Pancreas (tissue), 10 donors: Measurements from ENCODE around the gene MYO1C. TPM values are rescaled to one million over a fixed set of nuclear protein-coding genes. Genes with fewer than 3 reads are reported as not detected.

Experiments used
- ATAC-seq, 4 donors: fragments of 200-7000 bp; cut with Tn5 transposase; one replicate each; pipeline versions ENCODE4 v1.8.0 to v1.9.1; 2020; ENCODE audit warnings: mild to moderate bottlenecking in 4 of 4, moderate library complexity in 4 of 4
- DNase-seq, 6 donors: peaks; one replicate each; pipeline ENCODE4 v3.0.0-alpha.2; 2020
- FAIRE-seq: peaks from 2 replicates; lab custom pipeline; 2012; peaks lifted over from hg19 to GRCh38; lab: Jason Lieb, UNC
- H3K27ac ChIP-seq, 4 donors: fragments of 200-600 bp; sonication (generic); 1 replicate in 3 of 4; 2 replicates in 1 of 4; pipeline versions ENCODE4 v1.5.0 to v1.8.0; 2020
- H3K27me3 ChIP-seq, 4 donors: fragments of 200-600 bp; one replicate each; pipeline ENCODE4 v1.8.0; 2021
- H3K36me3 ChIP-seq, 3 donors: fragments of 200-600 bp; sonication (generic) in 1 of 3; one replicate each; pipeline versions ENCODE4 v1.5.0 to v1.8.0; 2020 to 2021
- H3K4me1 ChIP-seq, 3 donors: fragments of 200-600 bp; one replicate each; pipeline ENCODE4 v1.8.0; 2021
- H3K4me3 ChIP-seq, 4 donors: fragments of 200-600 bp; sonication (generic) in 2 of 4; one replicate each; pipeline versions ENCODE4 v1.5.0 to v1.8.0; 2020 to 2021
- H3K9me3 ChIP-seq, 4 donors: fragments of 200-600 bp; one replicate each; pipeline ENCODE4 v1.8.0; 2021
- WGBS, 2 donors: extraction: QIAGEN DNeasy Blood & Tissue Kit; methylation state at CpG; one replicate each; pipeline ENCODE4 v1.1.7; 2013; 5-methylcytosine and 5-hydroxymethylcytosine counted together
- intact Hi-C, 3 donors: fragments of 100-400 bp; cut with DNase I; formaldehyde crosslinking; loops; one replicate each; pipeline versions ENCODE4 v1.11.1 to v1.14.2; 2022
- polyA plus RNA-seq, 2 donors: library from polyadenylated mRNA; stranded (reverse); fragments of 200-250 nt; gene quantifications; one replicate each; pipeline ENCODE4 v1.2.3, GENCODE V29; 2013
- total RNA-seq, 6 donors: library from RNA; stranded (reverse); fragmentation: NEBNext Ultra II Directional in 4 of 6; extraction: Animal tissue kit (Norgen Biotek cat#: 25700) in 4 of 6; gene quantifications; one replicate each; pipeline versions ENCODE4 v1.2.1 to v1.2.4, GENCODE V29; 2021 to 2023
- TF ChIP-seq, protein P1 (sequence below), 4 donors: fragments of 200-600 bp; sonication (generic) in 3 of 4; IDR thresholded peaks; one replicate each; pipeline versions ENCODE4 v1.5.0 to v1.8.0; 2021; ENCODE audit warnings: antibody characterized with exemption in 4 of 4
- donor health status: healthy with polysubstance abuse.
- donor health status: DM: no; HTN: no; CAD: no; lungs with moderate emphysema.
- donor health status: DM: no; HTN: no; CAD: no.
- donor health status: control.
- donor health status: control.
- donor health status: Bipolar disorder and iron deficiency.
- donor health status: DM: yes; HTN: yes; CAD: no.
- donor health status: DM: no; HTN: no; CAD: no.
- donor health status: DM: no; HTN: no; CAD: no.
- donor health status: DM: yes; HTN: yes; CAD: no.

The MYO1C gene
- total and polyA plus RNA-seq, 8 donors: 57.2 to 138 (median 99.3) TPM

DNA sequence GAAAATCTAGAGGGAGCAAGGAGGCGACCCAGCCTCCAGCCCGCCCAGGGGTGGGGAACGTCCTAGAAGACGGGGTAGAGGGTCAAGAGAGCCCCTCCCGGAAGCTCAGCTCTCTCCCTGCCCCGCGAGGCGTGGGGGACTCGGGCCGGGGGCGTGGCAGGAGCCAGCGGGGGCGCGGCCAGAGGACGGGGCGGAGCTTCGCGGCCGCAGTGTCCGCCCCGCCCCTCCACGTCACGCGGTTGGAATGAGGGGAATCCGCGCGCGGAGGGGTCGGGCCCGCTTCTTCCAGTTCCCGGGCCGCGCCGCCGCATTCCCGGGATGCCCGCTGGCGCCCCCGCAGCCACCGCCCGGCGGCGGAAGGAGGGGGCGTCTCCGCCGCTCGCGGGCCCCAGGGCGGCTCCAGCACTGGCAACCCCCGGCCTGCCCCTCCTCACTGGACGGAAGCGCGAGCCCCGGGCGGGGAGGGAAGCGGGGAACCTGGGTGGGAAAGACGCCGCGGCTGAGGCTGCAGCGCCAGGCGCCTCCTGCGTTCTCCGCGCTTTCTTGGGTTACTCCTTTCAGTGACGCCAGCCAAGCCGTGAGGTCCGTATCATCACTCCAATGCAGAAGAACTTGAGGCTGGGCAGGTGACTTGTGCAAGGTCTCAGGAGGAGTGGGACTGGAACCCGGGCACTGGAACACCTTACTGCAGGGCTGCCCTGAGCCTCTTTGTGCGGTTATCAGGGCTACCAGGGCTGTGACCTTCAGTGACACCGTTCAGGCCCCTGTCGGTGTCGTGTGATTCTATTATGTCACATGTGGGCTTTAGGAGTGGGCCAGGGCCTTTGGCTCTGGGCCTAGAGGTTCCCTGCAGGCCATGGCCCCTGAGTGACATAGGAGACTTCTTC, 4.3 kb downstream of the MYO1C start:
- Histone ChIP-seq H3K36me3 (no peaks in the 10 kb centered on the region), H3K9me3 (no peaks in the 10 kb centered on the region), H3K27ac (peak overlapping the region; percentile 92 to 96 (median 93)), H3K4me1 (peaks cover 3 to 8% (median 4%) of the 10 kb centered on the region in 3 donors), H3K4me3 (peak overlapping the region; percentile 24 to 69 (median 46)), H3K27me3 (no peaks in the 10 kb centered on the region)
- WGBS, 2 donors: 1 to 2% methylated on average over 49 to 72 of the region's 72 CpGs
- intact Hi-C loops: no loop called here
- TF ChIP-seq, protein P1, sequence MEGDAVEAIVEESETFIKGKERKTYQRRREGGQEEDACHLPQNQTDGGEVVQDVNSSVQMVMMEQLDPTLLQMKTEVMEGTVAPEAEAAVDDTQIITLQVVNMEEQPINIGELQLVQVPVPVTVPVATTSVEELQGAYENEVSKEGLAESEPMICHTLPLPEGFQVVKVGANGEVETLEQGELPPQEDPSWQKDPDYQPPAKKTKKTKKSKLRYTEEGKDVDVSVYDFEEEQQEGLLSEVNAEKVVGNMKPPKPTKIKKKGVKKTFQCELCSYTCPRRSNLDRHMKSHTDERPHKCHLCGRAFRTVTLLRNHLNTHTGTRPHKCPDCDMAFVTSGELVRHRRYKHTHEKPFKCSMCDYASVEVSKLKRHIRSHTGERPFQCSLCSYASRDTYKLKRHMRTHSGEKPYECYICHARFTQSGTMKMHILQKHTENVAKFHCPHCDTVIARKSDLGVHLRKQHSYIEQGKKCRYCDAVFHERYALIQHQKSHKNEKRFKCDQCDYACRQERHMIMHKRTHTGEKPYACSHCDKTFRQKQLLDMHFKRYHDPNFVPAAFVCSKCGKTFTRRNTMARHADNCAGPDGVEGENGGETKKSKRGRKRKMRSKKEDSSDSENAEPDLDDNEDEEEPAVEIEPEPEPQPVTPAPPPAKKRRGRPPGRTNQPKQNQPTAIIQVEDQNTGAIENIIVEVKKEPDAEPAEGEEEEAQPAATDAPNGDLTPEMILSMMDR (IDR thresholded peaks at IDR 0.05): no peak
- DNase-seq (peak; percentile 78 to 94 (median 86)), FAIRE-seq (no peak), ATAC-seq (peak; percentile 51 to 72 (median 65))

DNA sequence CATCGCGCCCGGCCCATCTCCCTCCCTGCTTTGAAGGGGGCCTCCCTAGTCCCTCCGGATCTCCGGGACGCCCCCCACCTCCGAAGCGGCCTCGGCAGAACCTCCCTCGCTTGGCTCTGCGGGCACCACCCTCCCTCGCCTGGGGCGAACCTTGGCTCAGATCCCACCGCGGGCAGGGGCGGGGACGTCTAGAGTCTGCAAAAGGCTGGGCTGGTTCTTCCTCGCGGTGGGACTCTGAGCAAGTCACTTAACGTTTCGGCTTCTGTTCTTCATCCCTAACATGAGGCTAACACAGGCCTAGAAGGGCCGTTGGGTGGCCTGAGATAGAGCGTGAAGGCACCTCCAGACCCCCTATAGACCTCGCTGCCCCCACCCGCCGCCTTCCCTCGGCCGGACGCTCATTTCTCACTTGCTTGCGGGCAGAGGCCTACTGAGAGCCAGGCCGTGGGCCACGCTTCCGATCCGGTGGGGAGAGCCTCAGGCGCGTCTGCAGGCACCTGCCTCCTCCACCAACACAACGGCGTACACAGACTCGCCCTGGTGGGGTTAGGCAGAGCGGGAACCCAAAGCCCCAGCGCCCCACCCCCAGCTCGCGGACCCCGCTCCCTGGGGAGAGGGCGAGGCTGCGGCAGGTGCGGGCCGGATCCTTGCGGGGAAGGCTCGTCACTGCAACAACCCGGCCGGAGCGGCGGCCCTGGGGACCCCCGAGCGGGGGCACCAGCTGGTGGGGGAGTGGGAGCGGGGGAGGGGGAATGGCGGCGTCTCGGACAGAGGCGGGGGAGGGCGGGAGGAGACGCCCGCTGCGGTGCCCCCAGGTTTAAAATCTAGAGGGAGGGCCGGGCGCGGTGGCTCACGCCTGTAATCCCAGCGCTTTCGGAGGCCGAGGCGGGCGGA, 5.4 kb downstream of the MYO1C start:
- Histone ChIP-seq H3K27ac (peak overlapping the region; percentile 92 to 96 (median 93)), H3K4me1 (peaks cover 3 to 11% (median 4%) of the 10 kb centered on the region in 3 donors)
- ATAC-seq: peak in 2 of 4 donors; percentile 2 to 6

DNA sequence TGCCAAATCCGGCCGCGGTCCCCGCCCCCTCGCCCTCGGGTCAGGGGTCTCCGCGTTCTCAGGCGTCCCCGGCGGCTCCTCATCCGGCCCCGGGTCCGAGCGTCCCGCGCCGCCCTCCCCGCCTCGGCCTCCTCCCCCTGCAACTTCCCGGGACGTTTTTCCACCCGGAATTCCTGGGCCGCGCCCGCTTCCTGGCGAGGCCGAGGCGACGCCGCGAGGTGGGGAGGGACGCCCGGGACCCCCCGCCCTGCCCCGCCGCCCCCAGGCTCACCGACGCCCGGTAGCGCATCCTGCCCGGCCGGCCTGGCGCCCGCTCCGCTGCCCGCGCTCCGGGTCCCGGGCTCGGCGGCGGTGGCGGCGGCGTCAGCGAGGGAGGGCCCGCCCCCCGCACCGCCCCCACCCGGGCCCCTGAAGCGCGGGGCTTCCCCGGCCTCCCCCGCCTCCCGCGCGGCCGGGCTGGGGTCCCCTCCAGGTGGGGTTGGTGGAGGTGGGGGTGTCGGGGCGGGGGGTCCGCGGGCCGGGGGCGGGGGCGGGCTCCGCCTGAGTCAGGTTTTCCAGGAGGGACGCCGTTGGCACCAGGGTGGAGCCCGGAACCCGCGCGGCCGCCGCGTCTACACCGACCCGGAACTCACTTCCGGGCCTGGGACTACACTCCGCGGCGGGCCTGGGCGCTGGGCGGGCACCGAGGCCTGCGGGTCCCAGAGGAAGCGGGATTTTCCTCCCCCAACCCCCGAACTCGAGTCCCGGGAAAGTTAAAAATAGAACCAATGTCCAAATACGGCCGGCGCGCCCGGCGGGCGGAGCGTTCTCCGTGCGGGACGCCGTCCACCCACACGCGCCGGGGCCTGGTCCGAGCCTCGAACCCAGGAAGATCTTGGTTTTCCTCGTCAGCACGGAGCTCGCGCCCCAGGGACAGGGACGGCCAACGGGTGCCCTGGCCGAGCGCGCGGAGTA, 6.8 kb downstream of the MYO1C start:
- peaks cover 3 to 11% (median 4%) of the 10 kb centered on the region in 3 donors for H3K4me1 ChIP-seq
- peak; percentile 27 to 44 (median 34) for ATAC-seq
- intact Hi-C loops: no loop called here
- peak; percentile 62 to 87 (median 75) for DNase-seq
- TF ChIP-seq, protein P1 (IDR thresholded peaks at IDR 0.05): no peak
- peak overlapping the region; percentile 92 to 96 (median 93) for H3K27ac ChIP-seq
- FAIRE-seq: no peak
- peaks cover 0 to 17% (median under 1%) of the 10 kb centered on the region in 3 donors for H3K36me3 ChIP-seq
- no peaks in the 10 kb centered on the region for H3K9me3 ChIP-seq
- peak overlapping the region; percentile 55 to 85 (median 78) for H3K4me3 ChIP-seq
- H3K27me3 ChIP-seq: no peaks in the 10 kb centered on the region
- 3% methylated on average over 73 to 125 of the region's 127 CpGs for WGBS, 2 donors

More for the DNA sequence above, 5.4 kb downstream of the MYO1C start:
- Histone ChIP-seq H3K4me3 (peak overlapping the region; percentile 24 to 69 (median 46)), H3K27me3 (no peaks in the 10 kb centered on the region), H3K9me3 (no peaks in the 10 kb centered on the region), H3K36me3 (peaks cover 0 to 4% (median 0%) of the 10 kb centered on the region in 3 donors)
- DNase-seq (peak; percentile 54 to 87 (median 68)), FAIRE-seq (no peak)
- intact Hi-C loops: no loop called here
- TF ChIP-seq, protein P1 (IDR thresholded peaks at IDR 0.05): no peak
- 46 to 47% methylated on average over 55 to 74 of the region's 74 CpGs for whole genome bisulfite sequencing, 2 donors
